Body of pancreas (tissue), 4 donors: ENCODE data around the gene PPIL4.

Source experiments
- CTCF ChIP-seq, 7 experiments: fragments of 450-650 bp in 4 of 7; fragments of 200-600 bp in 3 of 7; sonication (generic) in 3 of 7; IDR thresholded peaks; one replicate each; pipeline ENCODE4 v1.5.1; 2016 to 2019; ENCODE audit warnings: antibody characterized with exemption in 7 of 7
- POLR2A ChIP-seq, 3 donors: fragments of 450-650 bp; IDR thresholded peaks; one replicate each; pipeline ENCODE4 v1.6.1; 2016; ENCODE audit warnings: antibody characterized with exemption in 3 of 3, mild to moderate bottlenecking in 2 of 3

- TF ChIP-seq CTCF (IDR thresholded peaks at IDR 0.05): no peak
- TF ChIP-seq POLR2A (IDR thresholded peaks at IDR 0.05): no peak
Observed at GRCh38 chr6:149581349-149581748, 35.5 kb upstream of the PPIL4 start.
